Esophagus muscularis mucosa (tissue), 4 donors: Measurements from ENCODE around the gene KATNA1. TPM values are rescaled to one million over a fixed set of nuclear protein-coding genes. Genes with fewer than 3 reads are reported as not detected.

Source experiments
- DNase-seq: peaks from one replicate; pipeline ENCODE4 v3.0.0-alpha.2; 2017; ENCODE audit errors: extremely low spot score
- H3K27ac ChIP-seq, 4 donors: fragments of 200-600 bp; sonication (generic); replicated peaks in 1 of 4; 1 replicate in 3 of 4; 2 replicates in 1 of 4; pipeline ENCODE4 v1.5.1; 2016 to 2019; ENCODE audit warnings: mild to moderate bottlenecking in 1 of 4
- H3K27me3 ChIP-seq, 4 donors: fragments of 200-600 bp; sonication (generic); one replicate each; pipeline versions ENCODE4 v1.5.1 to v1.6.0; 2016 to 2019
- H3K36me3 ChIP-seq, 4 donors: fragments of 200-600 bp; sonication (generic); one replicate each; pipeline ENCODE4 v1.5.1; 2016 to 2019
- H3K4me1 ChIP-seq, 4 donors: fragments of 200-600 bp; sonication (generic); one replicate each; pipeline ENCODE4 v1.5.1; 2016 to 2019
- H3K4me3 ChIP-seq, 4 donors: fragments of 200-600 bp; sonication (generic); 1 replicate in 2 of 4; 2 replicates in 2 of 4; pipeline ENCODE4 v1.5.1; 2016 to 2019; ENCODE audit warnings: mild to moderate bottlenecking in 4 of 4, moderate library complexity in 1 of 4
- H3K9me3 ChIP-seq, 4 donors: fragments of 200-600 bp; sonication (generic); 1 replicate in 3 of 4; 2 replicates in 1 of 4; pipeline ENCODE4 v1.5.1; 2016 to 2019
- CTCF ChIP-seq, 3 experiments: fragments of 200-600 bp in 2 of 3; fragments of 450-650 bp in 1 of 3; sonication (generic) in 2 of 3; IDR thresholded peaks; one replicate each; pipeline ENCODE4 v1.5.1; 2017 to 2019; ENCODE audit warnings: antibody characterized with exemption in 3 of 3, mild to moderate bottlenecking in 2 of 3, moderate library complexity in 1 of 3
- EP300 ChIP-seq: sonication (generic); formaldehyde crosslinking; IDR thresholded peaks from one replicate; pipeline ENCODE4 v1.6.1; 2017; ENCODE audit warnings: antibody characterized with exemption
- POLR2A ChIP-seq: fragments of 450-650 bp; IDR thresholded peaks from one replicate; pipeline ENCODE4 v1.6.1; 2017; ENCODE audit warnings: antibody characterized with exemption, moderate library complexity, mild to moderate bottlenecking, low read depth
- POLR2AphosphoS5 ChIP-seq, 2 donors: sonication (generic); formaldehyde crosslinking; IDR thresholded peaks; one replicate each; pipeline ENCODE4 v1.6.1; 2017; ENCODE audit warnings: antibody characterized with exemption in 2 of 2
- WGBS: methylation state at CpG from one replicate; pipeline ENCODE4 v1.1.5; 2018; 5-methylcytosine and 5-hydroxymethylcytosine counted together
- intact Hi-C: fragments of 100-400 bp; cut with DNase I; formaldehyde crosslinking; loops from one replicate; pipeline ENCODE4 v1.15.1; 2023
- total RNA-seq, 4 donors: library from RNA; depleted of rRNA; stranded (reverse); fragments of >200 nt; gene quantifications; one replicate each; pipeline versions ENCODE4 v1.1.0 to v1.2.1, GENCODE V29; 2016

Gene KATNA1
- total RNA-seq, result 10 to 100 TPM; 15.8 to 24.5 (median 20.2) TPM

GRCh38 chr6:149648148-149649145 lies at the start of gene KATNA1:
Gene KATNA1, minus strand, starts transcription at chr6:149648714. Its CDS starts 10,167 bp downstream, at chr6:149638547.
- peak in 1 of 3 experiments; percentile 4 for TF ChIP-seq CTCF (IDR thresholded peaks at IDR 0.05)
- peak; percentile 87 to 91 for TF ChIP-seq POLR2AphosphoS5 (IDR thresholded peaks at IDR 0.05)
- TF ChIP-seq POLR2A, result peak; percentile 27
- no peak for TF ChIP-seq EP300
- H3K36me3 ChIP-seq, result no peaks in the 10 kb centered on the region
- H3K9me3 ChIP-seq, result no peaks in the 10 kb centered on the region
- no peaks in the 10 kb centered on the region for H3K27me3 ChIP-seq
- peak within 1 kb of the TSS; percentile 80 to 87 (median 83) for H3K27ac ChIP-seq
- DNase-seq, result peak; percentile 93
- peaks cover 5 to 28% (median 22%) of the 10 kb centered on the region in 4 donors for H3K4me1 ChIP-seq
- intact Hi-C loops, result no loop called here
- WGBS, result under 1% methylated on average over 58 of the region's 69 CpGs
- peak within 1 kb of the TSS; percentile 78 to 93 (median 84) for H3K4me3 ChIP-seq

DNA sequence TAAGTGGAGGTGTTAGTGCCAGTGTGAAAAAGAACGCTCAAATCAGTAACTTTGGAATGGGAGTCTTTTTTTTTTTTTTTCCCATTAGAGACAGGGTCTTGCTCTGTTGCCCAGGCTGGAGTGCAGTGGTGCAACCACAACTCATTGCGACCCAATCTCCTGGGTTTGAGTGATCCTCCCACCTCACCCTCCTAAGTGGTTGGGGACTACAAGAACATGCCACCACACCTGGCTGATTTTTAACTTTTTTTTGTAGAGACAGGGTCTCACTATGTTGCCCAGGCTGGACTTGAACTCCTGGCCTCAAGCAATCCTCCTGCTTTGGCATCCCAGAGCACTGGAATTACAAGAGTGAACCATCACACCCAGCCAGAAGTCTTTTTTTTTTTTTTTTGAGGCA lies 49.7 kb upstream of the KATNA1 start:
- Histone ChIP-seq H3K36me3 (peaks cover 5 to 27% (median 16%) of the 10 kb centered on the region in 4 donors), H3K4me1 (peaks cover 0 to 35% (median 25%) of the 10 kb centered on the region in 4 donors), H3K27ac (no peak overlapping the region), H3K27me3 (no peaks in the 10 kb centered on the region), H3K9me3 (no peaks in the 10 kb centered on the region), H3K4me3 (no peak overlapping the region)
- TF ChIP-seq POLR2A (no peak), POLR2AphosphoS5 (IDR thresholded peaks at IDR 0.05) (no peak), CTCF (IDR thresholded peaks at IDR 0.05) (no peak), EP300 (no peak)
- no peak for DNase-seq
- intact Hi-C loops, result no loop called here
- 99% methylated on average over 2 of the region's 2 CpGs for WGBS

GRCh38 chr6:149696901-149697300 lies 48.4 kb upstream of the KATNA1 start:
- Histone ChIP-seq H3K4me1 (peaks cover 0 to 28% (median 21%) of the 10 kb centered on the region in 4 donors), H3K4me3 (no peak overlapping the region), H3K9me3 (no peaks in the 10 kb centered on the region), H3K36me3 (peaks cover 5 to 36% (median 24%) of the 10 kb centered on the region in 4 donors), H3K27me3 (no peaks in the 10 kb centered on the region), H3K27ac (no peak overlapping the region)
- intact Hi-C loops, result no loop called here
- no peak for DNase-seq
- TF ChIP-seq POLR2A (no peak), POLR2AphosphoS5 (IDR thresholded peaks at IDR 0.05) (no peak), CTCF (IDR thresholded peaks at IDR 0.05) (no peak), EP300 (no peak)
- WGBS, result 30% methylated on average over 1 of the region's 1 CpG

GRCh38 chr6:149694921-149695320 lies 46.4 kb upstream of the KATNA1 start:
- no peak for TF ChIP-seq POLR2A
- TF ChIP-seq EP300, result no peak
- TF ChIP-seq CTCF (IDR thresholded peaks at IDR 0.05), result no peak
- no peak for TF ChIP-seq POLR2AphosphoS5 (IDR thresholded peaks at IDR 0.05)
- intact Hi-C loops, result no loop called here
- peaks cover 5 to 48% (median 30%) of the 10 kb centered on the region in 4 donors for H3K36me3 ChIP-seq
- no peak for DNase-seq
- H3K4me3 ChIP-seq, result no peak overlapping the region
- H3K27me3 ChIP-seq, result no peaks in the 10 kb centered on the region
- WGBS, result 78% methylated on average over 2 of the region's 2 CpGs
- H3K4me1 ChIP-seq, result peaks cover 0 to 12% (median 7%) of the 10 kb centered on the region in 4 donors
- no peaks in the 10 kb centered on the region for H3K9me3 ChIP-seq
- H3K27ac ChIP-seq, result no peak overlapping the region
